ENCODE data around the gene METTL24.
"Not testable (repeated sequence)": the region's sequence is repeated elsewhere in the genome, so short reads cannot be mapped to it uniquely, and the experiment has no call there.

The METTL24 gene

DNA sequence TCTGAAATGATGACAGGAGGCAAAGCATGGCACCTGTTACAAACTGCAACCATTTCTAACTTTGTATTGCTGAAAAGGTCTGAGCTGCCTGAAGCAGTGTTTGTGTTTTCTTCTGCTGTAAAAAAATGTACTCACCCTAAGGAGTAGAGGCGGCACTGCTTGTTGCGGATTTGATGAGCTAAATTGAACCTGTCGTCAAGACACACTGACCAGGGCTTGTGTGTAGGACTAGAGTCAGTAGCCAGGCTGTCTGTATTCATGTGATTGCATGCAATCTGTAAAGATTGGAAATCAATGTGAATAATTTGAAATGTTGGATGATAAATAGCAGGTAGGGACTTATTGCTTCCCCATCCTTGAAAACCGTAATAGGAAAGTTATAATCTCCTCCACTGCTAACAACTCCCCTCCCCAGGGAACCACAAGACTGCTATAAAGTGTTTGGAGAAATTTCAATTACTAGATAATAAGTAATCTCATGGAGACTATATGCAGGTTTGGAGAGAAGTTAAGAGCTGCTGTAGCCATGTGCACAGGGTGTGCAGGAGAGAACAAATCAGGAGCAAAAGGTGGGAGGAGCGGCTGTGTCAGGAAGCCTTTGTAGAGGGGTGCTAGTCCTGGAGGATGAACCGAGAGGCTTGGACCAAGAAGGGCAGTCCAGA is 42.8 kb downstream of the METTL24 start:
- DNase-seq (ENCODE audit: low read depth in 3 of 3): no peak

DNA sequence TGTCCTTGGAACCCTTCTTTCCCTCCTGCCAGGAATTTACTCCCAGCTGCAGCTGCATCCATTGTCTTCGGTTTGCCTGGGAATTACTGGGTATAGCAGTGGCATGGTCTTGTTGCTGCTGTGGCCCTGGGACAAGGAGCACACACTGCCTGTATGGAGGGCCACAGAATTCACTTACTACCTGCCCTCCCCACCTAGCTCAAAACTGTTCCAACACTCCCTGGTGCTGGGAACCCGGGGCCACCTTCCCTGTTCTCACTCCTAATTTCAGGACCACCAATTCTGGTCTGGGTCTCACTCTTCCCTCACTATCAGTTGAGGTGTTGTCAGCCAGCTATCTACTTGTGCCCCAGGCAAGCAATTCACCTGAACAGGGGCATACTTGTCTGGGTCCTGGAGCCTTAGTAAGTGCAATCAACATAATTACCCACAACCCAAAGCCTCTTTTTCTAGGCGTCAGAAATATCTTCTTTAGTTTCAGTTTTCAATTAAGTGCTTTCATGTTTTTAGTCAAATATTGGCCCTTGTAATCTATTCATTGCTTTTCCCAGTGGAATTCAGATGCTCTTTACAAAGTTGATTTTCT is 47.2 kb downstream of the METTL24 start:
- DNase-seq (ENCODE audit: low read depth in 3 of 3): no peak

DNA sequence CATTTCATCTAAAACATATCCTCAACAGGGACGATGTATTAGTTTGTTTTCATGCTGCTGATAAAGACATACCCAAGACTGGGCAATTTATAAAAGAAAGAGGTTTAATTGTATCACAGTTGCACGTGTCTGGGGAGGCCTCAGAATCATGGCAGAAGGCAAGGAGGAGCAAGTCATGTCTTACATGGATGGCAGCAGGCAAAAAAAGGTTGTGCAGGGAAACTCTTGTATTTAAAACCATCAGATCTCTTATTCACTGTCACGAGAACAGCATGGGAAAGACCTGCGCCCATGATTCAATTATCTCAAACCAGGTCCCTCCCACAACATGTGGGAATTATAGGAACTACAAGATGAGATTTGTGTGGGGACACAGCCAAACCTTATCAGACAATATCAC is 48.7 kb downstream of the METTL24 start:
- DNase-seq (ENCODE audit: low read depth in 3 of 3): not testable (repeated sequence)

DNA sequence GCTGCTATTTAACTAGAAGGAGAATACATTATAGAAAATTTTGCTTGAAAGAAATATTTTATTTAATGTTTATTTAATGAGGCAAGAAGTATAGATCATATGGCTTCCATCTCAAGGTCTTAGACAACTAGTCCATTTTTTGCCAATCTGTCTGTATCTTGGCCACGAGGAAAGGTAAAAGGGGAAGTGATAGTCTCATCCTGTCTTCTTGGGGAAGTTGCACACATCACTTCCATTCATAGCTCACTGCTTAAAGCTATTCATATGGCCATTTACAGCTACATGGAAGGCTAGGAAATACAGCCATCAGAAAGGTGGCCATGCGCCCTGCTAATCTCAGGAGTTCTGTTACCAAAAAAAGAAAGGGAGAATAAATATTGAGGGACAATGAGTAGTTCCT is 50.8 kb downstream of the METTL24 start:
- DNase-seq (ENCODE audit: low read depth in 3 of 3): no peak

DNA sequence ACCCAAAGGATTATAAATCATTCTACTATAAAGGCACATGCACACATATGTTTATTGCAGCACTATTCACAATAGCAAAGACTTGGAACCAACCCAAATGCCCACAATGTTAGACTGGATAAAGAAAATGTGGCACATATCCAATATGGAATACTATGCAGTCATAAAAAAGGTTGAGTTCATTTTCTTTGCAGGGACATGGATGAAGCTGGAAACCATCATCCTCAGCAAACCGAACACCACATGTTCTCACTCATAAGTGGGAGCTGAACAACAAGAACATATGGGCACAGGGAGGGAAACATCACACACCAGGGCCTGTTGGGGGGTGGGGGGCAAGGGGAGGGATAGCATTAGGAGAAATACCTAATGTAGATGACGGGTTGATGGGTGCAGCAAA is 52.3 kb downstream of the METTL24 start:
- not testable (repeated sequence) for DNase-seq (ENCODE audit: low read depth in 3 of 3)

DNA sequence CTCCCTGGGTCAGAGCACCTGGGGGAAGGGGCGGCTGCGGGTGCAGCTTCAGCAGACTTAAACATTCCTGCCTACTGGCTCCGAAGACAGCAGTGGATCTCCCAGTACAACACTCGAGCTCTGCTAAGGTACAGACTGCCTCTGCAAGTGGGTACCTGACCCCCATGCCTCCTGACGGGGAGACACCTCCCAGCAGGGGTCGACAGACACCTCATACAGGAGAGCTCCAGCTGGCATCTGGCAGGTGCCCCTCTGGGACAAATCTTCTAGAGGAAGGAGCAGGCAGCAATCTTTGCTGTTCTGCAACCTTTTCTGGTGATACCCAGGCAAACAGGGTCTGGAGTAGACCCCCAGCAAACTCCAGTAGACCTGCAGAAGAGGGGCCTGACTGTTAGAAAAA is 54.5 kb downstream of the METTL24 start:
- DNase-seq (ENCODE audit: low read depth in 3 of 3): not testable (repeated sequence)

DNA sequence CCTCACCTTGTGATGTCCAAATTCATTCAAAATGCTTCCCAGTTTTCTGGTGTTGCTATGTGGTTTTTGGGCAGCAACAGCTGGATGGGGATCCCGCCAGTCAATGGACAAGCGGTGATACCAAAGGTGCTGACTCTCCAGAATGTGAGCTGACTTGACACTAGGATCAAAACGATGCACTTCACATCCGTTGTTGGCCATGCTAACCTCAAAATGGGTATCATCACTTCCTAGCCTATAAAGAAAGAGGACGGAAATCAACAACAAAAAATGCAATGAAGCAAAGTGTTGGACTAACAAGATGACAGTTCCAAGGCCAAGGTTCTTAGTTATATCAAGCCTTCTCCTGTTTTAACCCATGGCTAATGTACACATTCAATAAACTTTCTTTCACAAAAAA is 59.2 kb downstream of the METTL24 start:
- no peak for DNase-seq (ENCODE audit: low read depth in 3 of 3)

DNA sequence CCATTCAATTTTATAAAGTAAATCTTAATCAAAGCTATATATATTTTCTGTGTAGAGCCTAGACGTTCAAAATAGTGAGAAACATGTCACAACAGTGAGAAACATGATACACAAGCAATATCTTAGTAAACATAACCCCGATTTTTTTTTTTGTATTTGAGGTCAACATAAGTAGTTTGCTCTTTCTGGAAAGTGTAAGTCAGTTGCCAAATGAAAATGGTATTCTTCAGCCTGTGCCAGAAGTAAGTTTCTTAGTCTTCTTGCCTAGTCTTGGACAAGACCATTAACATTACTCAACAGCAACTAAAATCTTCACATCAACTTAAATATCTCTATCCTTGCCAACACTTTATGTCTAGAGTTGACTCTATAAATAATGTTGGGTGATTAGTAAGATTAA is 59.7 kb downstream of the METTL24 start:
- DNase-seq (ENCODE audit: low read depth in 3 of 3): no peak

DNA sequence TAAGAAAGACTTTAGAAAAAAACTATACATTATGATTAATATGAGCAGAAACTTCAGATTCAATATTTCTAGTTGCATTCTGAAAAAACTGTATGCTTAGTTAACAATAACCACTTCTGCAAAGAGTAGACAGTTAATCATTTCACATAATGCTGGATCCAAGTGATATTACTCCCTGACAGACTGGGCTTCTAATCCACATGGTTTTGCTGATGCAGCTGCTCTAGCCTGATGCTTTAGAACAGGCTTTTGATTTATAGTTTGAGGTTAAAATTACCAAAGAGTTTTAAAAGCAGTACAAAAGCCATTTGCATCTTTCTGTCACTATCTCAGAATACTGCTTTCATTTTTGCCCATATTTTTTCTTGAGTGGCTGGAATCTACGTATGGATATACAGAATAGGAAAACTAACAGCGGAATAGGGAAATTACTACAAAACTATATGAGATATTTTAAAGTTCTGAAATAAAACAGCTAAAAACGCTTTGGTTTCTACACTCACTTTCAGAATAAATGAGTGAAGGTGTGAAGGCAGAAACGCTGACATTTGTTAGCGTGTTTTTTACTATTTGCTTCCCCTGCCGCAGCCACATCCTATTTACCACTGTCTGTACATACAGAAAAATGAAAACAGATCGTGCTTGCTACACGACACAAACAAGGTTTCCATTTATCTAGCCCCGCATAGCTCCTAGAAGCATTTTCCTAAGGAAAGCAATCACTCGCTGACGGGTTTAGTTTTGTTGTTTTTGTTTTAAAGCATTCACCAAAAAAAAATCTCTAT is 61.7 kb downstream of the METTL24 start:
- no peak for DNase-seq (ENCODE audit: low read depth in 3 of 3)

DNA sequence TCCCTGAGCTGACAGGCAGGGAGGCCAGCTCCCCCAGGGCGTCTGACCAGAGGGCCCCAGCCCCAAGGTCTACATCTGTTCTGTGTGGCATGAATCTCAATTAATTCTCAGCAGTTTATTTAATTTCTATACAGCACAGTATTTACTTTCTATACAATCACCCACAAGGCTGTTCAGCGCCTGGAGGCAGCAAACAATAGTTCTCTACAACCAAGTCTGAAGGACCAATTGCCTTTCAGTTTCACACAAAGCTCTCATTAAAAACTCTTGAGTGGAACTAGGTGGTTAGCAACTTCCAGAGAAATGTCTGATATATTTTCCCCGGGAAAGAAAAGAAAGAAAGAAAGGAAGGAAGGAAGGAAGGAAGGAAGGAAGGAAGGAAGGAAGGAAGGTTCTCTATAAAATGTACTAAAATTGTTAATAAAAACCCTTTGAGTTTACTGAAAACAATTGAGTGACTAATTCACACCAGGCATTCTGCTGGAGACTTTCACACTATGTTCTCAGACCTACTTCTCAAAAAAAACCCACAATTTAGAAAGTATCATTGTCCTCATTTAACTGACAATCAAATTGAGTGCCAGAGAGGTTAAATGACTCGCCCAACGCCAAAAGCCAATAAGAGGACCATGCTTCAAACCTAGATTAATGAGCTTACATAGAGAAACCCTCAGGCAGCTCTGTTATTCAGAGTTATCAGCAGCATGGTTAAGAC is 62.5 kb downstream of the METTL24 start:
- no peak for DNase-seq (ENCODE audit: low read depth in 3 of 3)

DNA sequence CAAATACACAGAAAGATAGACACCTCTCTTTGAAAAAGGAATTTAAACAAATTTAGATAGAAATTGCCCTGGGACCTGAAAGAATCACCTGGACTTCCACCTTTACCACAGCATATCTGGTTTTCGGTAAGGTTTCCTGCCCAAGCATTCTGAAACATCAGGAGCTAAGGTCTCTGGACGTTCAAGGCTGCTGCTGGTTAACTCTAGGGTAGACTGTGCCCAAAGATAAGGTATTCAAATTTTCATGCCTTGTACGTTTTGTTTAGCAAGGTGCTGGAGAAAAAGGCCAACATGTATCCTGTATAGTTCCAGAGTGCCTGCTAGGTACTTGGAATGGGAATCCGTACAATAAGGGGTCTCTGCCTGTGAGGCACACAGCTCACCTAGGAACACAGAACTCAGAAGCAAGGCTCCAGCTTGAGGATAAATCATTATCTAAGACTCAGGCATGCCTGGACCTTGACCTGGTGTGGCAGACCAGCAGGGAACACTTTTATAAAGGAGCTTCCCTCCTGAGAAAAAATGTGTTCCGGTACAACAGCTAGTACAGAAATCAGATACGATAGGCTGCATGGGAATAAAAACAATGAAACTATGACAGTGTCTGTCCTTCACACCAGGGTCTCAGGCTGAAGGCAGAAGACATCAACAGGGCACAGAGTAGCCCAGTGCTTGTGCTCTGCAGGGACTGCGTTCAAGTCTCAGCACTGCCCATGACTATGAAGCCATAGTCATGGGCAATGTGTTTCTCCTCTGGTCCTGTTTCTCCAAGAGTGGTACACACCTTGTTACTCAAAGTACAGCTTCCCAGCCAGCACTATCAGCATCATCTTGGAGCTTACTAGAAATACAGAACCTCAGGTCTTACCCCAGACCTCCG is 70.4 kb downstream of the METTL24 start:
- DNase-seq (ENCODE audit: low read depth in 3 of 3): no peak

DNA sequence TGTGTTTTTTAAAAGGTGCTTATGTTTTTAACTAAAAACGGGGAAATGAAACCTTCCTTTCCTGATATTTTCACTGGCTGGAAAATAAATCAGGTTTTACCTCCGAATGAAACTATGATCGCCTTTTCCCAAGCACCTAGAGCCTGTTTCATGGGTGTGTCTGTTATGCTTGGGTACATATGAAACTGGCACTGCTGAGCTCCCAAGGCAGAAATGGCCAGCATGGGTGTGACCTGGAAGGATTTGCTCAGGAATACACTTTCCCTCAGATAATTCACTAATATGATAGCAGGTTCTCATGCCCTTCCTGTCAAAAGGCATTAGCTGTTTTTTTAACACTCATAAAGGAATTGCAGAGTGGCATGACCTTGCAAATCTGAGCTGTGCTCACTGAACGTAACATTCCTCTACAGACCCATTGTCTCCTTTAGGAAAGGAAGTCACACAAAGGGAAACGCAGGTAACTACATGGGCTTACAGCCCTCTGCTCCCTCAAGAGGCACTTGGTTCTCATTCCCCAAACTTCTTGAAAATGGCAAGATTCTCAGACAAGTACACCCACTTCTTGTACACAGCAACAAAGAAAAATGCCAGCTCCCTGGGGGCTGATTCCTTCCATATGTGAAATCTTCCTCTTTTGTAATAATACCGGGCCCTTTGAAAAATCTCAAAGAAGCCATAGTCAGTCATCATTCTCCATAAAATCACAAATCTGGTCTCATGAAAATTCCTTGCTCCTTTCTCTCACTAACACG is 72.7 kb downstream of the METTL24 start:
- DNase-seq (ENCODE audit: low read depth in 3 of 3): no peak

DNA sequence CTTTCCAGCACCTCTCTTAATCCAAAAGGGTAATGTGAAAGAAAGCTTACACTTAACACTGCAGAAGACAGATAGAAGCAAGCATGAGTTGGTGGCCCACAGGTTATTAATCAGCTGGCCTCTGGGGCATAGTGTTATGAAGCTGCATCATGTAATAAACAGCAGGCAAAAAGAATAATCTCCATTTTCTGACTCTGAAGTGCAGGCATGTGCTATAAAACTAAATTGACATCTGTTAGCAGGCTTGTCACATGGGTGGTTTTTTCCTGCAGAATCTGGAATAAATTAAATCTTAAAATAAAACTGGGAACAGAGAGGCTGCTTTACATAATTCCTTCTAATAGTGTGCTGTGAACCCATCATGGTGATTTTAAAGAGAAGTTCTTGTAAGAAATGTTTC is 73.3 kb downstream of the METTL24 start:
- DNase-seq (ENCODE audit: low read depth in 3 of 3): no peak

DNA sequence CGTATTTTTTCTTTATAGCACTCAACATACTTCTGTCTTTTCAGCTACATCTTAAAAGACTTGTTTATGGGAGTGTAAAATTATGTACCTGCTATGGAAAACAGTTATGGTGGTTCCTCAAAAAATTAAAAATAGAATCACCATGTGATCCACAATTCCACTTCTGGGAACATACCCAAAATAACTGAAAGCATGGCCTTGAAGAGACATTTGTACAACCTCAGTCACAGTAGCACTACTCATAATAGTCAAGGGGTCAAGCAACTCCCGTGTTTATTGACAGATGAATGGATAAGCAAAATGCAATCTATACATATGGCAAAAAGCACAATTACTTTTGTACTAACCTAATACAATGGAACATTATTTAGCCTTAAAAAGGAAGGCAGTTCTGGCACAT is 74.5 kb downstream of the METTL24 start:
- DNase-seq (ENCODE audit: low read depth in 3 of 3): no peak

DNA sequence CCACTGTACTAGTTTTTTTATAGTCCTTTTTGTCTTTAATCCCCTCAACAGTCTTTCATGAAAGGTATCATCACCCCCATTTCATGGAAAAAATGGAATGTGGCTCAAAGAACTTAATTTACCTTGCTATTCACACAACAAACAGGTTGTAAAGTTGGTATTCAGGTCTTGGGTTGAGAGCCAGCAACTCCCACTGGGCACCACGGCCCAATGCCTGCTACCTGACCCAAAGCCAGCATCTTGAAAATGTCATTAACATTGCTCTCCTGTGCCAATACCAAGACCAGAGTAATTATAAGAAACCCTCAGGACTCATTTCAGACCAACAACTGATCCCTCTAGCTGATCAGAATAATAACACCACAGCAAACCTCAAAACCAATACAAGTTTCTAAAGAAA is 75.7 kb downstream of the METTL24 start:
- no peak for DNase-seq (ENCODE audit: low read depth in 3 of 3)

DNA sequence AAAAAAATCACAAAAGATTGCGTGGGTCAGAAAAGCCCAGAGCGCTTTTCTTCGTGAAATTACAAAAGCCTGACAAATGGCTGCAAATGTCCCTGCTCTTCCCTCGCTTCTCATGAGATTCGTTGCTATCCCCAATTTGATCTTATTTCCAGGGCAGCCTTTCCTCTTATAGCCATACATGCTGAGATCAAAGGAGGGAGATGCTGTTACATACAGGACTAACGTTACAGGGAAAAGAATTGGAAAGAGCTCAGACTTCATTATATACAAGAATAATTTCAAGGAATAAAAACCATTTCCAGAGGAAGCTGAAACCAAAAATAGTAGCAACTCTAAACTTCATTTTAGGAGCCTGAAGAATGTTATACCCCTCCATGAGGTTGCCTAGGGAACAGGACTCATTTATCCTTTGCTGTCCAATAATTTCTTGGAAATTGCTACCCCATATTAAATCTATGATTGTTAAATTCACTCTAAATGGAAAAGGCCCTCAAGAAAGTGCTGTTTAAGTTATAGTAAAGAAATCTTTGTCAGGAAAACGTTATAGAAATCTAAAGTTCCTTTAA is 81.0 kb downstream of the METTL24 start:
- no peak for DNase-seq (ENCODE audit: low read depth in 3 of 3)

DNA sequence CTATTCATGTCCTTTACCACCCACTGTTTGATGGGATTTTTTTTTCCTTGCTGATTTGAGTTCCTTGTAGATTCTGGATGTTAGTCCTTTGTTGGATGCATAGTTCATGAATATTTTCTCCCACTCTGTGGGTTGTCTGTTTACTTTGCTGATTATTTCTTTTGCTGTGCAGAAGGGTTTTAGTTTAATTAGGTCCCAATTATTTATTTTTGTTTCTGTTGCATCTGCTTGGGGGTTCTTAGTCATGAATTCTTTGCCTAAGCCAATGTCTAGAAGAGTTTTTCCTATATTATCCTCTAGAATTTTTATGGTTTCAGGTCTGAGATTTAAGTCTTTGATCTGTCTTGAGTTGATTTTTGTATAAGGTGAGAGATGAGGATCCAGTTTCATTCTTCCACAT is 85.4 kb downstream of the METTL24 start:
- not testable (repeated sequence) for DNase-seq (ENCODE audit: low read depth in 3 of 3)

DNA sequence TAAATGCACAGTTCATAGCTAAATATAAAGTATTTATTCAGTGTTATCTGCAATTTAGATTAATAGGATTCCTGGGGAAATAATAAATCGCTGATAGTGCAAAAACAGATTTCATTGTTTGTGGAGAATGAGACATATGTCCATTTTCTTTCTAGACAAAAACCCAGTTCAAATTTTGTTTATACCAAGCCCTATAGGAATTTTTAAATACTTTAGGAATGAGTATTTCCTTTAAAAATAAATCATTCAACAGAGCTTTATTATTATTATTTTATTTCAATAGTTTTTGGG is 86.5 kb downstream of the METTL24 start:
- no peak for DNase-seq (ENCODE audit: low read depth in 3 of 3)

DNA sequence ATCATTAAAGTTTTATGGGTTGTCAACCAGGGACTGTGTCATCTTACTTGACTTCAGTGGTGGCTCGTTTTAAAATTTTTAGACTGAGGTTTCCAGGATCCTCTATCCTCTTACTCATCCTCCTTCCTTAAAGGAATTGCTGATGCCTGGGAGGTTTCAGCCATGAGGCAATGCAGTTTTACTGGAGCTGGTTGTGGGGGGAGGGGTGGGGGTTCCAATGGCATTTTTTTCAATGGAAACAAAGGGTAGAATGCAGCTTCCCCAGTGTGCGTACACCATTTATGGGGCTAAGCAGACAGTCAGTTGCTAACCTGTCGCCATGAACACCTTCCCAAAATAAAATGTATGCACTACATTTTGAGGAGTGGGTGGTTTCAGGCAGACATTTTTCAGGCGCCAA is 88.0 kb downstream of the METTL24 start:
- DNase-seq (ENCODE audit: low read depth in 3 of 3): no peak

DNA sequence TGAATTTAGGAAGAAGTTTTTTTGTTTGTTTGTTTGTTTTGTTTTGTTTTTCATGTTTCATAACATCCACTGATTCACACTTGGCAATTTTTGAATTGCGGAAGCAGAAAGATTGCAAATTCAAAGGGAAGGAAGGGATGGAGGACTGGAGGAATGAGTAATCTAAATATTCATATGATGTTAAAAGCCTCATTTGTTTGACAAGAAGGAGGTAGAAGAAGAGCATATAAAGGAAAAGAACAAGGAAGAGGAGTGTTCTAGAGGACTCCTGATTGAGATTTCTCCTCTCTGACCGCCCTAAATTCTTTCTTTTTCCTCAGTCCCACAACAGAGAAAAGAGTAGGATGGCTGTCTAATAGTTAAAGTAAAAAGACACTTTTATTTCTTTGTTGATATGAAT is 88.5 kb downstream of the METTL24 start:
- DNase-seq (ENCODE audit: low read depth in 3 of 3): no peak

DNA sequence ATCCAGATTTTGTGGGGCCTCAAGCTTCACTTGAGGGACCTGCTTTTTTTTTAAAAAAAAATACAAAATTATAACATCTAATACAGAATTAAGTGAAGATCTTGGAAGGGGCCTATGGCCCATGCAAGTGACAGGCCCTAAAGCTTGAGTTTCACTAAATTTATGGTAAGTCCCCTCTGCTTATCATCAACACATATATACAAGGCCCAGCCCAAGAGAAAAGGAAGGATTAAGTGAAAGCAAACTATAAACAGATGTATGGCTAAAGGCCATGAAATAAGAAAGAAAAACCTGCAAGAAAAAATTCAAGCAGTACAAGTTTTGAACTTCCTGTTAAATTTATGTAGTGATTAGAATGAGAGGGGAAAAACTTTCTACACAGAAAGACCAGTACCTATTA is 91.2 kb downstream of the METTL24 start:
- DNase-seq (ENCODE audit: low read depth in 3 of 3): no peak

Measured in stimulated activated CD4-positive, alpha-beta T cell treated with anti-CD3 and anti-CD28 coated beads, TNF-alpha, amount 100 ng/mL, for 4 hours (primary cell).